ENCODE measurements around the gene PADI3.

- TF ChIP-seq POLR2AphosphoS5 (IDR thresholded peaks at IDR 0.05; ENCODE audit: low read depth, low read length) (no peak), REST (IDR thresholded peaks at IDR 0.05; ENCODE audit: insufficient read depth in 1 of 2, low read depth in 2 of 2, low read length in 2 of 2) (no peak), TAF1 (IDR thresholded peaks at IDR 0.05; ENCODE audit: borderline replicate concordance, insufficient read depth, low read length) (no peak), SIN3A (IDR thresholded peaks at IDR 0.05; ENCODE audit: borderline replicate concordance, insufficient read depth, low read length) (no peak)
Measured at GRCh38 chr1:17265162-17265561, 16.3 kb downstream of the PADI3 start.

Data from PFSK-1 (cell line).